Measurements from ENCODE around the gene TNFRSF9.

DNA sequence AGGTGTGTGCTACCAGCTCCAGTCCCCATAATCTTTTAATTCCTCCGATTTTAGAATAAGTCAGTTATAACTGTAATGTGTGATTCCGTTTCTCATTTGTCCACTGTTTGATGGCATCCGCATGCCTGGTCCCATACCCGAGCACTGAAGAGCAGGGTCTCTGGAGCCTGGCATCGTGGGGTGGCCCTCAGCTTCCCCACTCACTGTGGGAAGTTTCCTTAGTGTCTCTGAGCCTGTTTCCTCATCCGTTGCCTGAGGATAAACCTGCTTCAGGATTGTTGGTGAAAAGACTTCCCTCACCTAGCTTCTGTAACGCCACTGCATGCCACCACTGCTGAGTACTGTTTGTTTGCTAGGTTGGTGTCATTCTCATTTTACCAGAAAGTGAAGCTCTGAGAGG lies 40.3 kb upstream of the TNFRSF9 start:
- TF ChIP-seq POLR2A (IDR thresholded peaks at IDR 0.05; ENCODE audit: low read depth, low read length), result no peak
- no peak for TF ChIP-seq POLR2AphosphoS5 (IDR thresholded peaks at IDR 0.05; ENCODE audit: low read depth, low read length)
- TF ChIP-seq SPI1 (IDR thresholded peaks at IDR 0.05; ENCODE audit: low read depth, low read length), result no peak
- TF ChIP-seq TAF1 (IDR thresholded peaks at IDR 0.05; ENCODE audit: low read depth, low read length), result no peak
- TF ChIP-seq PAX5 (IDR thresholded peaks at IDR 0.05; ENCODE audit: insufficient read depth, low read length, severe bottlenecking), result no peak
